H1 (cell line): ENCODE data around the gene PTPRH. TPM values are rescaled to one million over a fixed set of nuclear protein-coding genes. Genes with fewer than 3 reads are reported as not detected.

Source experiments
- CTCF ChIA-PET: fragments of 300-600 bp; sonication (Branson Sonifier 250); formaldehyde crosslinking; loops from one replicate; lab custom pipeline; 2021; ENCODE audit not compliant: partially characterized antibody; lab: Charles Lee
- POLR2A ChIA-PET: fragments of 300-600 bp; sonication (Branson Sonifier 250); formaldehyde crosslinking; loops from one replicate; lab custom pipeline; 2021; ENCODE audit warnings: inconsistent platforms; ENCODE audit not compliant: partially characterized antibody; lab: Charles Lee
- DNase-seq, 2 experiments: peaks; one replicate each; pipeline versions ENCODE4 v3.0.0 to v3.0.0-alpha.2; 2010 to 2022; ENCODE audit warnings: low spot score in 2 of 2, low read depth in 1 of 2, mixed read lengths in 1 of 2
- FAIRE-seq: peaks from 2 replicates; lab custom pipeline; 2011; peaks lifted over from hg19 to GRCh38; lab: Jason Lieb, UNC
- H2AFZ ChIP-seq: 2 replicates; pipeline ENCODE4 v1.8.1; 2012; ENCODE audit warnings: low read length, inconsistent platforms
- H2AK5ac ChIP-seq: 2 replicates; pipeline ENCODE4 v1.6.1; 2013; ENCODE audit warnings: low read depth, low read length
- H2BK120ac ChIP-seq: replicated peaks from 2 replicates; pipeline ENCODE3; 2013; ENCODE audit warnings: low read depth, low read length, inconsistent platforms
- H2BK12ac ChIP-seq: 2 replicates; pipeline ENCODE4 v1.6.1; 2013; ENCODE audit warnings: low read depth, low read length
- H2BK15ac ChIP-seq: 2 replicates; pipeline ENCODE4 v1.6.1; 2013; ENCODE audit warnings: low read length
- H2BK20ac ChIP-seq: 2 replicates; pipeline ENCODE4 v1.6.1; 2013; ENCODE audit warnings: low read length
- H2BK5ac ChIP-seq: 2 replicates; pipeline ENCODE4 v1.6.1; 2013; ENCODE audit warnings: low read depth, low read length
- H3K14ac ChIP-seq: 2 replicates; pipeline ENCODE4 v1.6.1; 2013; ENCODE audit warnings: inconsistent platforms; ENCODE audit not compliant: insufficient read length
- H3K18ac ChIP-seq: 2 replicates; pipeline ENCODE4 v1.6.1; 2013; ENCODE audit warnings: low read length; ENCODE audit errors: extremely low read depth
- H3K23ac ChIP-seq: 2 replicates; pipeline ENCODE4 v1.6.1; 2013; ENCODE audit warnings: inconsistent platforms; ENCODE audit not compliant: insufficient read length
- H3K23me2 ChIP-seq: 2 replicates; pipeline ENCODE4 v1.6.1; 2013; ENCODE audit warnings: low read depth, low read length
- H3K27ac ChIP-seq: 2 replicates; pipeline ENCODE4 v1.6.1; 2011; ENCODE audit warnings: low read depth, low read length, inconsistent platforms
- H3K27me3 ChIP-seq, 4 experiments: replicated peaks in 1 of 4; 1 replicate in 1 of 4; 2 replicates in 3 of 4; pipeline versions ENCODE4 v1.6.1 to v1.8.1; 2011 to 2013; ENCODE audit warnings: low read length in 3 of 4, mild to moderate bottlenecking in 3 of 4, inconsistent platforms in 2 of 4, mixed read lengths in 2 of 4, moderate library complexity in 1 of 4; ENCODE audit not compliant: control insufficient read depth in 3 of 4, insufficient read depth in 3 of 4; ENCODE audit errors: extremely low read depth in 1 of 4
- H3K36me3 ChIP-seq, 4 experiments: 2 replicates each; pipeline versions ENCODE4 v1.6.1 to v1.8.1; 2011 to 2013; ENCODE audit warnings: mild to moderate bottlenecking in 4 of 4, low read length in 3 of 4, moderate library complexity in 2 of 4, control low read depth in 1 of 4, inconsistent platforms in 1 of 4; ENCODE audit not compliant: insufficient read depth in 4 of 4, control insufficient read depth in 2 of 4
- H3K4ac ChIP-seq: replicated peaks from 2 replicates; pipeline ENCODE3; 2013; ENCODE audit warnings: low read length, low read depth, mixed read lengths, inconsistent platforms; ENCODE audit not compliant: insufficient read length
- H3K4me1 ChIP-seq, 4 experiments: replicated peaks in 1 of 4; 1 replicate in 1 of 4; 2 replicates in 3 of 4; pipeline versions ENCODE4 v1.6.1 to v1.8.1; 2011 to 2013; ENCODE audit warnings: low read length in 3 of 4, inconsistent platforms in 2 of 4, mixed read lengths in 1 of 4; ENCODE audit not compliant: insufficient read depth in 4 of 4, control insufficient read depth in 3 of 4
- H3K4me2 ChIP-seq, 2 experiments: 2 replicates each; pipeline versions ENCODE4 v1.6.1 to v1.8.1; 2011 to 2013; ENCODE audit warnings: low read depth in 2 of 2, low read length in 2 of 2, control low read depth in 1 of 2, inconsistent platforms in 1 of 2, mild to moderate bottlenecking in 1 of 2; ENCODE audit not compliant: insufficient read depth in 1 of 2
- H3K4me3 ChIP-seq, 4 experiments: fragments of 200-600, 300-600 bp in 1 of 4; sonication (generic), shearing (Covaris generic), sonication (Bioruptor Twin) in 1 of 4; 2 replicates each; pipeline versions ENCODE4 v1.5.1 to v1.8.1; 2011 to 2016; ENCODE audit warnings: low read length in 4 of 4, low read depth in 3 of 4, control low read depth in 2 of 4, inconsistent platforms in 2 of 4, mild to moderate bottlenecking in 2 of 4, mixed read lengths in 1 of 4, moderate library complexity in 1 of 4; ENCODE audit not compliant: insufficient read depth in 2 of 4; ENCODE audit errors: extremely low read depth in 1 of 4
- H3K56ac ChIP-seq: replicated peaks from 2 replicates; pipeline ENCODE3; 2013; ENCODE audit warnings: low read depth, mild to moderate bottlenecking, mixed read lengths, low read length, inconsistent platforms; ENCODE audit not compliant: insufficient read length
- H3K79me1 ChIP-seq: 2 replicates; pipeline ENCODE4 v1.6.1; 2013; ENCODE audit warnings: low read depth, low read length, control low read depth
- H3K79me2 ChIP-seq, 2 experiments: 2 replicates each; pipeline versions ENCODE4 v1.6.1 to v1.8.1; 2012 to 2013; ENCODE audit warnings: low read length in 2 of 2, mild to moderate bottlenecking in 2 of 2, inconsistent platforms in 1 of 2; ENCODE audit not compliant: insufficient read depth in 2 of 2, control insufficient read depth in 1 of 2
- H3K9ac ChIP-seq, 4 experiments: replicated peaks in 1 of 4; 1 replicate in 1 of 4; 2 replicates in 3 of 4; pipeline versions ENCODE4 v1.6.1 to v1.8.1; 2011 to 2013; ENCODE audit warnings: low read depth in 3 of 4, low read length in 3 of 4, control low read depth in 2 of 4, mild to moderate bottlenecking in 2 of 4, moderate library complexity in 2 of 4, inconsistent platforms in 1 of 4; ENCODE audit errors: extremely low read depth in 1 of 4
- H3K9me3 ChIP-seq, 2 experiments: 2 replicates each; pipeline versions ENCODE4 v1.6.1 to v1.8.1; 2012 to 2013; ENCODE audit warnings: mild to moderate bottlenecking in 2 of 2, moderate library complexity in 2 of 2, control low read depth in 1 of 2, inconsistent platforms in 1 of 2, low read depth in 1 of 2, low read length in 1 of 2, mixed read lengths in 1 of 2; ENCODE audit not compliant: insufficient read depth in 2 of 2
- H4K20me1 ChIP-seq, 2 experiments: replicated peaks in 1 of 2; 2 replicates each; pipeline versions ENCODE3 to v1.8.1; 2011 to 2013; ENCODE audit warnings: inconsistent platforms in 2 of 2, low read length in 2 of 2, mild to moderate bottlenecking in 1 of 2; ENCODE audit not compliant: insufficient read depth in 2 of 2, control insufficient read depth in 1 of 2
- H4K5ac ChIP-seq: 2 replicates; pipeline ENCODE4 v1.6.1; 2013; ENCODE audit warnings: low read length, low read depth, mixed read lengths, inconsistent platforms; ENCODE audit not compliant: insufficient read length
- H4K8ac ChIP-seq: 2 replicates; pipeline ENCODE4 v1.8.0; 2013; ENCODE audit warnings: mild to moderate bottlenecking, moderate library complexity, low read length, inconsistent platforms; ENCODE audit not compliant: insufficient read depth; ENCODE audit errors: extremely low read depth
- H4K91ac ChIP-seq: replicated peaks from 2 replicates; pipeline ENCODE3; 2013; ENCODE audit warnings: low read length, mixed read lengths, inconsistent platforms; ENCODE audit not compliant: insufficient read length
- ATF3 ChIP-seq: IDR thresholded peaks from 2 replicates; pipeline ENCODE4 v1.6.1; 2011; ENCODE audit warnings: low read depth, mild to moderate bottlenecking, low read length; ENCODE audit not compliant: insufficient read depth
- CBX8 ChIP-seq: fragments of 300-800, 300-1000 bp; sonication (generic); IDR thresholded peaks from 2 replicates; pipeline ENCODE4 v1.7.1; 2016; ENCODE audit warnings: low read depth, low read length, borderline replicate concordance
- JUN ChIP-seq: IDR thresholded peaks from 2 replicates; pipeline ENCODE4 v1.6.1; 2011; ENCODE audit warnings: low read depth, mild to moderate bottlenecking, improper control_type of control experiment, low read length
- JUND ChIP-seq: IDR thresholded peaks from 2 replicates; pipeline ENCODE4 v1.6.1; 2011; ENCODE audit warnings: mild to moderate bottlenecking, improper control_type of control experiment, low read length
- KDM4A ChIP-seq: IDR thresholded peaks from one replicate; pipeline ENCODE4 v1.7.1; 2012; ENCODE audit warnings: low read depth, mild to moderate bottlenecking, moderate library complexity, low read length, inconsistent platforms; ENCODE audit not compliant: severe bottlenecking
- MAX ChIP-seq: IDR thresholded peaks from 2 replicates; pipeline ENCODE4 v1.6.1; 2012; ENCODE audit warnings: inconsistent platforms
- TAF1 ChIP-seq: IDR thresholded peaks from 2 replicates; pipeline ENCODE4 v1.6.1; 2011; ENCODE audit warnings: mild to moderate bottlenecking, low read depth, low read length
- TBP ChIP-seq: IDR thresholded peaks from 2 replicates; pipeline ENCODE4 v1.6.1; 2011; ENCODE audit warnings: low read depth, low read length, improper control_type of control experiment
- WGBS, 2 experiments: shearing (Covaris generic) in 1 of 2; methylation state at CpG; one replicate each; pipeline versions ENCODE4 v1.1.6 to v1.1.7; 2013 to 2015; ENCODE audit warnings: low lambda C conversion rate in 2 of 2, mixed read lengths in 2 of 2, inconsistent platforms in 1 of 2, low coverage in 1 of 2, missing lambda C conversion rate in 1 of 2; ENCODE audit not compliant: insufficient replicate concordance in 2 of 2, insufficient coverage in 1 of 2, insufficient read length in 1 of 2; ENCODE audit errors: extremely low coverage in 1 of 2, missing lambda C conversion rate in 1 of 2; 5-methylcytosine and 5-hydroxymethylcytosine counted together
- polyA plus RNA-seq, 7 experiments: library from polyadenylated mRNA; depleted of rRNA in 3 of 7; stranded (reverse) in 5 of 7; unstranded in 2 of 7; fragments of >200 nt in 5 of 7; fragments of 200-250 nt in 2 of 7; gene quantifications; 1 replicate in 5 of 7; 2 replicates in 1 of 7; 4 replicates in 1 of 7; pipeline versions ENCODE4 v1.2.1 to v1.2.3, GENCODE V29; 2011 to 2013; ENCODE audit warnings: missing spikeins in 2 of 7, mixed read lengths in 2 of 7
- total RNA-seq: library from RNA; stranded (reverse); fragmentation: NEBNext Ultra II Directional; extraction: Animal tissue kit (Norgen Biotek cat#: 25700); gene quantifications from 2 replicates; pipeline ENCODE4 v1.2.1, GENCODE V29; 2021

Gene PTPRH
- total and polyA plus RNA-seq, 2 of the 8 experiments (the other 6 are each of a cell fraction or from before 2014, with no cell fraction given) = 0.30 to 0.39 TPM

GRCh38 chr19:55206664-55207500 lies 2.4 kb downstream of the PTPRH start:
- peak overlapping the region; percentile 60; the same call in 1 of the 2 replicates for H2BK12ac ChIP-seq
- H3K4ac ChIP-seq = no peak overlapping the region
- no peaks in the 10 kb centered on the region; the same call in 1 of the 2 replicates for H3K23me2 ChIP-seq
- no peak overlapping the region for H4K5ac ChIP-seq
- H3K14ac ChIP-seq = no peak overlapping the region
- DNase-seq (peak in 1 of 2 experiments; percentile 74), FAIRE-seq (no peak)
- H2BK120ac ChIP-seq = no peak overlapping the region
- no peaks in the 10 kb centered on the region for H3K79me1 ChIP-seq
- TF ChIP-seq KDM4A (no peak), ATF3 (0 out of 2 replicates have a peak, but pooled peaks have one; percentile 27), JUND (peak; percentile 95), CBX8 (no peak), MAX (peak; percentile 24; the same call in 1 of the 2 replicates), JUN (0 out of 2 replicates have a peak, but pooled peaks have one; percentile 57), TAF1 (0 out of 2 replicates have a peak, but pooled peaks have one; percentile 38), TBP (peak; percentile 40; the same call in 1 of the 2 replicates)
- no peaks in the 10 kb centered on the region for H3K79me2 ChIP-seq
- no peak overlapping the region for H3K27ac ChIP-seq
- WGBS, 2 experiments = 63% methylated on average over 26 of the region's 29 CpGs; no CpG with 5 or more reads in 1 of the 2 experiments
- no peak overlapping the region for H3K9ac ChIP-seq
- 0 out of 2 replicates have a peak overlapping the region, but pooled peaks have one; percentile 3 for H4K8ac ChIP-seq
- H2BK5ac ChIP-seq = no peak overlapping the region
- H3K56ac ChIP-seq = no peak overlapping the region
- ChIA-PET CTCF (interaction anchor here (0.8 to 1.5 kb wide), 5 partner anchors 9 to 71 kb away, joined by 3 to 5 read pairs (median 4); partner anchors contain the start of gene DNAAF3), POLR2A (interaction anchor here (0.9 to 1.1 kb wide), 5 partner anchors 9 to 201 kb away, joined by 3 to 4 read pairs (median 3); partner anchors contain the start of gene UBE2S)
- H3K4me2 ChIP-seq = peak overlapping the region; percentile 47 to 53; a peak in 3 of 4 replicates
- H3K9me3 ChIP-seq = peaks cover 0 to under 1% of the 10 kb centered on the region in 2 experiments; a peak in 1 of 4 replicates
- H2BK20ac ChIP-seq = no peak overlapping the region
- no peaks in the 10 kb centered on the region for H3K36me3 ChIP-seq
- no peak overlapping the region for H3K4me3 ChIP-seq
- no peaks in the 10 kb centered on the region for H4K20me1 ChIP-seq
- H3K27me3 ChIP-seq = no peaks in the 10 kb centered on the region; a peak in 1 of 7 replicates
- no peak overlapping the region for H2AK5ac ChIP-seq
- no peak overlapping the region for H3K23ac ChIP-seq
- no peak overlapping the region for H2BK15ac ChIP-seq
- no peak overlapping the region; the same call in 1 of the 2 replicates for H3K18ac ChIP-seq
- H3K4me1 ChIP-seq = peaks cover 0 to 3% (median under 1%) of the 10 kb centered on the region in 4 experiments; a peak in 2 of 7 replicates
- no peak overlapping the region for H4K91ac ChIP-seq
- peak overlapping the region; percentile 68; the same call in 1 of the 2 replicates for H2AFZ ChIP-seq
